ENCODE results near the gene SLIT2.

The SLIT2 gene, protein sequence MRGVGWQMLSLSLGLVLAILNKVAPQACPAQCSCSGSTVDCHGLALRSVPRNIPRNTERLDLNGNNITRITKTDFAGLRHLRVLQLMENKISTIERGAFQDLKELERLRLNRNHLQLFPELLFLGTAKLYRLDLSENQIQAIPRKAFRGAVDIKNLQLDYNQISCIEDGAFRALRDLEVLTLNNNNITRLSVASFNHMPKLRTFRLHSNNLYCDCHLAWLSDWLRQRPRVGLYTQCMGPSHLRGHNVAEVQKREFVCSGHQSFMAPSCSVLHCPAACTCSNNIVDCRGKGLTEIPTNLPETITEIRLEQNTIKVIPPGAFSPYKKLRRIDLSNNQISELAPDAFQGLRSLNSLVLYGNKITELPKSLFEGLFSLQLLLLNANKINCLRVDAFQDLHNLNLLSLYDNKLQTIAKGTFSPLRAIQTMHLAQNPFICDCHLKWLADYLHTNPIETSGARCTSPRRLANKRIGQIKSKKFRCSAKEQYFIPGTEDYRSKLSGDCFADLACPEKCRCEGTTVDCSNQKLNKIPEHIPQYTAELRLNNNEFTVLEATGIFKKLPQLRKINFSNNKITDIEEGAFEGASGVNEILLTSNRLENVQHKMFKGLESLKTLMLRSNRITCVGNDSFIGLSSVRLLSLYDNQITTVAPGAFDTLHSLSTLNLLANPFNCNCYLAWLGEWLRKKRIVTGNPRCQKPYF (N-terminal part only)

DNA sequence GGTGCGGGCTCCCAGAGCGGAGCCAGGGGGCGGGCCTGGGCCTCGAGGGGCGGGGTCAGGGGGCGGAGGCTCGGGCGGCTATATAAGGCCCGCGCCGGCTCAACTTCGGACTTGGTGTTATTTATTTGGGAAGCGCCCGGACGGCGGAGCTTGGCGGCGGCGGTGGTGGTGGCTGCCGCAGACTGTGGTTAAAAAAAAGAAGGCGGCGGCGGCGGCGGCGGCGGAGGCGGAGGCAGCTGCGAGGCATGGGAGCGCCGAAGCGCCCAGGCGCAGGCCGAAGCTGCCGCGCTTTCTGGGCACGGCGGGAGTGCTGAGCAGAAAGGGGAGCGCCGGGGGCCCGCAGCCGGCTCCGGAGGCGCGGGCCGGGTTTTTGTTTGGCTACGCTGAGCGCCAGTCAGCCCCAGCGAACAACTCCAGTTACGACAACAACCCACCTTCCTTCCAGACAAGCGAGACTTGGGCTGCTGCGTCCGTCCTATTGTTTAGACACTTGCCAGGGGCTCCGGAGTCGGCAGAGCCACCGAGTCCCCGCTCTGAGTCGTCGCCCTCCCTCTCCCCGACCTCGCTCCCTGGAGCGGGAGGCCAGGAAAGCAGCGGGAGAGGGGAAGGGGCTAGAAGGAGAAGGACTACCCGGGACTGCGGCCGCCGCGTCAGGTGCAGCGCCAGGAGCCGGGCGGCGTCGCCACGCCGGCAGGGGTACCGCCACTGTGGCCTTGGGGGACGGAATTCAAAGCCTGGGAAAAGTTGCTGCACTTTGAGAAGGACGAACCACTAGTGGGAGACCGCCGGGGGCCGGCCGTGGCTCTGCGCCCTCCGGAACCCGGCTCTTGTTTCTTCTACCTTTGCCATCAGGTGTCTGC lies at the start of gene SLIT2:
SLIT2 (plus strand) TSS at position 110 of the 860 bp plus-strand sequence. CDS start 1,911 bp downstream, outside the sequence.
- DNase-seq: peak; percentile 88 to 95 (median 91)

GRCh38 chr4:20203508-20203907 lies 48.2 kb upstream of the SLIT2 start:
- DNase-seq: no peak

DNA sequence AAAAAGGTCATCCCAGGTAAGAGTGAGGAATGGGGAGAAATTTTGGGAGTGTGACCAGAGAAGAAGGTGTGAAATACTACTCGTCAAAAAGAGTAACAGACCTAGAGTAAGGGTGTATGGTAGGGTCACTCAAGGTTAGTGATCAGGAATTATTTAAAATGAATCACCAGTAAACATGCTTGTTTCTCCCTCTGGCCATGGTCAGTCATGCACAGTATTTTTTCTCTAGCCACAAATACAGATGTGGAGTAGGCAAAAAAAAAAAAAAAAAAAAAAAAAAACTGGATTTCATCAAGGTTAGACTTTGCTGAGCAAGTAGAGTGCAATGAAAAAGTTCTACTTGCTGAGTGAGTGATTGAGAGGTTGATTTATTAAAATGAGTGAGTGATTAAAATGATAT lies 34.2 kb upstream of the SLIT2 start:
- no peak for DNase-seq

DNA sequence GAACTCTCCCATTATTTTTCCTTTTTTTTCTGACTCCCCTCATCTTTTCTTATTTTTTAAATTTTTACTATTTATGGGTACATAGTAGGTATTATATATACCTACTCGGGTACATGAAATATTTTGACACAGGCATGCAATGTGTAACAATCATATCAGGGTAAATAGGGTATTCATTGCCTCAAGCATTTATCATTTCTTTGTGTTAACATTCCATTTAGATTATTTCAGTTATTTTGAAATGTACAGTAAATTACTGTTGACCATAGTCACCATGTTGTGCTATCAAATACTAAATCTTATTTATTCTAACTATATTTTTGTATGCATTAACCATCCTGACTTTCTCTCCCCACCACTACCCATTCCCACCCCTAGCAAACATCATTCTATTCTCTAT lies 33.8 kb upstream of the SLIT2 start:
- DNase-seq: no peak

- DNase-seq: no peak
These were observed 32.2 kb upstream of the SLIT2 start for GRCh38 chr4:20219521-20219920.

DNA sequence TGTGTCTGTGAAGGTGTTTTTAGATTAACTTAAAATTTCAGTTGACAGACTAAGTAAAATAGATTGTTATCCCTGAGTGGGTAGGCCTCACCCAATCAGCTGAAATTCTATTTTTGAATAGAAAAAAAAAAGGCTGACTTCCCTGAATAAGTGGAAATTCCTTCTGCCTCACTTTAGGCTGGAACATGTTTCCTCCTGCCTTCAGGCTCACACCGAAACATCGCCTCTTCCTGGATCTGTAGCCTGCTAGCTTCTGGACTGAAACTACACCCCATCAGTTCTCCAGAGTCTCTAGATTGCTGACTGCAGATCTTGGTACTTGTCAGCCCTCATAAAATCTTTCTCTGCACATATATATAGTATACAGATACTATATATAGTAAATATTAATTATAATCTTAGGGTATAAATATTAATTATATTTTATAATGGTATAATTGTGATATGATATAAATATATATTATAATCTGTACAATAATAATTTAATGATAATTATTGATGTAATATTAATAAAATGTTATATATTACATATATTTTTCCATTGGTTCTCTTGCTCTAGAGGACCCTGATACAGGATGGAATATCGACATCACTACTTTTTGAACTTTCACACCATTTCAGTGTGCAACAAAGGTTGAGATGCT lies 13.7 kb upstream of the SLIT2 start:
- no peak for DNase-seq

- peak; percentile 45 to 79 (median 69) for DNase-seq
These were observed 3.5 kb upstream of the SLIT2 start for GRCh38 chr4:20248155-20248558.

GRCh38 chr4:20249333-20249732 lies 2.4 kb upstream of the SLIT2 start:
- DNase-seq: peak in 2 of 3 experiments; percentile 5 to 71

GRCh38 chr4:20251031-20251795 lies 492 bp upstream of the SLIT2 start:
- no peak for DNase-seq

DNA sequence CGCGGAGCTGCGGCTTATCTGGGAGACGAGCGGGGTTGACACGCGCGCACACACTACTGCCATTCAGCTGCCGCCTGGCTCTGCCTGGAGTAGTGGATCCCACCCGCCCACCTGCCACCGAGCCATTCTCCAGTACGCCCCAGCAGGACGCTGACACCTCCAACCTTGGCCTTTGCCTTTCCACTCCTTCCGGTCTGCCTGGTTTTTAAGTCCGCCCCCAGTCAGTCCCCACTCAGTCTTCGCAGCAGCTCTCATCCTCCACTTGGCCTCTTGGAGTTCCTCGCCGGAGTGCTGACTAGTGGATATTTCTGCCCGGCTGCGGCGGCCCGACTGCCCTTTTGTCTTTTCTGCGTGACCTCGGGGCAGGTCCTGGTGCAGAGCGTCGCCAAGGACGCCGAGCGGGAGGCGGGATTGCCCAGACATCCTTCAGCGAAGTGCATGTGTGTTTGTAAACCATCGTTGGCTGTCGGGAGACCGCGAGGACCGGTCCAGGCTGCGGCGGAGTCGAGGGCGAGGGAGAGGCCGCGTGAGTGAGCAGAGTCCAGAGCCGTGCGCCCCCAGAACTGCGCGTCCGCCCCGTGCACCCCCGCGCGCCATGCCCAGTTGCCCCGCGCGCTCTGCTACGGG lies 1.1 kb downstream of the SLIT2 start:
- peak; percentile 27 to 82 (median 81) for DNase-seq

DNA sequence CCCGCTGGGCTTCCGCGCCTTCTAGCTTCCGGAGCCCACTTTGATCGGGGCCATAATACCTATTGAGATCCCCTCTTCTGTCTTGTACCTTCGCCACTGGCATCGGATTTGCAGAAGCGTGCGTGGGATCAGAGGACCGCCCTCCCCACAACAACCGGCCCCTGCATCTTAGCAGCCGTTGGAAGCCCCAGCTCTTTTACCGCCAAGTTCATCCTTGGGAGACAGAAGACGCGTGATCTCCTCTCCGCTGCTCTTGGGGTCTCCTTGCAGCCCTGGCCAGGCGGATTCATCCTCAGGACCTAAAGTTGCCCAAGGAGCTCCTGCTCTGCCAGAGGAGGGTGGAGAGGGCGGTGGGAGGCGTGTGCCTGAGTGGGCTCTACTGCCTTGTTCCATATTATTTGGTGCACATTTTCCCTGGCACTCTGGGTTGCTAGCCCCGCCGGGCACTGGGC lies 1.6 kb downstream of the SLIT2 start:
- peak in 1 of 3 experiments; percentile 73 for DNase-seq

- DNase-seq: peak in 2 of 3 experiments; percentile 76 to 77
These were observed 2.2 kb downstream of the SLIT2 start for GRCh38 chr4:20253735-20254409.

DNA sequence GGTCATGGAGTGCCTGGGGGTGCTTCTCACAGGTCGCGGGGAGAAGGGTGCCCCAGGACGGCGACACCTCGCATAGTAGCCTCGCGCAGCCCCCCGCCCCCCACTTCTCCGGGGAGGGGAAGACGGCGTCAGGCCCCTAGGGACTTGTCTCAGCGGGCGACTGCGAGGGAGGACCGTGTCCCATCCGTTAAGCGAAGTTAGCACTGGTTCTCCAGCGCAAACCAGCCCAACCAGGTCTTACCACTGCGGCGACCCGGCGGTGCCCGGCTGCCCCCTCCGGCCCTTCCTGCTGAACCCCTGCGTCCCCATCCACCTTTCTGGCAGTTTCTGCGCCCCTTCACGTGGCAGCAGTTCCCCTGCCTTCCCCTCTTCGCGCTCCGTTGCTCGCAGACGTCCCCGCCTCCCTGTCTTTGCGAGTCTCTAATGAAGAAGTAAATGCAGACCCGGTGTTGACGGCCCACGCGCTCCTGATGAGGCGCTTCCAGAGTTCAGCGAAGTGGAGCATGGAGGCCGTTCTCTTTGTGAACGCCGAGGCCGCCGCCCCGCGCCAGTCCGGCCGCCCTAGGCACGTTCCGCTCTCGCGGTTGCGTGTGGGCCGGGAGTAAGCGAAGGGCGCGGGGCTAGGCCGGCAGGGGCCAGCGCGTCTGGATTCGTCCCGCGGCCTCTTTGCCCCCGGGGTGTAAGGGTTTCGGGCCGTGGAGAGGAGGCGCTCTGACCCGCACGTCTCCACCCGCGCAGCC lies 3.0 kb downstream of the SLIT2 start:
- peak; percentile 23 to 80 (median 73) for DNase-seq

DNA sequence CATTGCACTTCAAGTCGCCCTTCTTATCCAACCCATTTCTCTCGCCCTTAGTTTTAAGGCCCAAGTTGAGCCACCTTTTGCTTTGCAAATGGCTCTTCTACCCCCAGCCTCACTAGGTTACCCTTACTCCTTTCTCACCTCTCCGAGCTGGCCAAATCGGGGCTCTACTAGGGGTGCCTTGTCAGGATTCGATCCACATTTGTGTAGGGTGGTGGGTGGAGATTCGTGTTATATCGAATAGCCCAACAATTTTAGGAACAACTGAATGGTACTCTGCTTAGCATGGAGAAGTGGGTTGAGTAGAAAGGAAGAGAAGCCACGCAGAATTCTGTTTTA lies 3.5 kb downstream of the SLIT2 start:
- DNase-seq: peak in 1 of 3 experiments; percentile 72

- peak in 2 of 3 experiments; percentile 25 to 49 for DNase-seq
These were observed 4.1 kb downstream of the SLIT2 start for GRCh38 chr4:20255823-20256222.

- DNase-seq: peak in 1 of 3 experiments; percentile 29
These were observed 4.7 kb downstream of the SLIT2 start for GRCh38 chr4:20256381-20256881.

GRCh38 chr4:20259707-20260106 lies 8.0 kb downstream of the SLIT2 start:
- DNase-seq: no peak

DNA sequence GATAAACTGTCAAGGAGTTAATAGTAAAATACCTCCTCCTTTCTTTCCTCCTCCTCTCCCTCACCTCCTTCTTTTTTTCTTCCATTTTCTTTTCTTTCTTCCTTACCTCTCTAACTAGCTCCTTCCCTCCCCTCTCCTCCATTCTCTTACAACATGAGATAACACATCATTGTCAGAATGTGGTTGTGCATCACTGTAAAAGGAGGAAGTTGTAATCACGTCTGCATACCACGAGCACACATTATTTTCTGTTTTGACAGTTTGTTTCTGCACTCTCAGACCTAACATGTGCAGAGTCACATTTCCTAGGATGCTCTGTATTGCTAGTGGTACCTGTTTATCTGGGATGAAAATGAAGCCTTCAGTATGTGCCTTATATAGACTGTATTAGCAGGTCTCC lies 9.1 kb downstream of the SLIT2 start:
- no peak for DNase-seq

GRCh38 chr4:20262221-20262620 lies 10.5 kb downstream of the SLIT2 start:
- DNase-seq: no peak

GRCh38 chr4:20264688-20265087 lies 13.0 kb downstream of the SLIT2 start:
- peak in 1 of 3 experiments; percentile 52 for DNase-seq
